SH-SY5Y (cell line): ENCODE results near the gene DRC1.

ENCODE experiments used
- GATA2 ChIP-seq: IDR thresholded peaks from 2 replicates; pipeline ENCODE4 v1.6.1; 2011; ENCODE audit warnings: mild to moderate bottlenecking, low read depth, low read length
- GATA3 ChIP-seq: IDR thresholded peaks from 2 replicates; pipeline ENCODE4 v1.6.1; 2011; ENCODE audit warnings: low read depth, mild to moderate bottlenecking, low read length, moderate library complexity

The DRC1 gene

GRCh38 chr2:26472821-26473655 is 71.3 kb downstream of the DRC1 start:
- TF ChIP-seq GATA3, result no peak
- TF ChIP-seq GATA2, result no peak

GRCh38 chr2:26473796-26474195 is 72.1 kb downstream of the DRC1 start:
- TF ChIP-seq GATA2 (no peak), GATA3 (no peak)

- TF ChIP-seq GATA2, result no peak
- TF ChIP-seq GATA3, result no peak
These were observed 72.6 kb downstream of the DRC1 start for GRCh38 chr2:26474261-26474785.

- TF ChIP-seq GATA3, result no peak
These were observed 73.3 kb downstream of the DRC1 start for GRCh38 chr2:26475037-26475436.

- TF ChIP-seq GATA2, result no peak
- no peak for TF ChIP-seq GATA3
These were observed 74.2 kb downstream of the DRC1 start for GRCh38 chr2:26475832-26476501.

GRCh38 chr2:26477126-26477910 is 75.6 kb downstream of the DRC1 start:
- no peak for TF ChIP-seq GATA3
- no peak for TF ChIP-seq GATA2

- no peak for TF ChIP-seq GATA3
- TF ChIP-seq GATA2, result no peak
These were observed 76.2 kb downstream of the DRC1 start, which contains the start of gene OTOF for GRCh38 chr2:26477911-26478253. OTOF (minus strand) TSS chr2:26478124.

- TF ChIP-seq GATA3 (no peak), GATA2 (no peak)
These were observed 76.6 kb downstream of the DRC1 start for GRCh38 chr2:26478366-26478765.

GRCh38 chr2:26479131-26479788 is 77.5 kb downstream of the DRC1 start:
- TF ChIP-seq GATA2 (no peak), GATA3 (no peak)

GRCh38 chr2:26479789-26480565 is 78.3 kb downstream of the DRC1 start:
- TF ChIP-seq GATA3, result no peak
- no peak for TF ChIP-seq GATA2

- TF ChIP-seq GATA2 (no peak), GATA3 (no peak)
These were observed 79.1 kb downstream of the DRC1 start for GRCh38 chr2:26480566-26481423.

GRCh38 chr2:26481706-26482105 is 80.0 kb downstream of the DRC1 start:
- TF ChIP-seq GATA2 (peak; percentile 67; the same call in 1 of the 2 replicates), GATA3 (no peak)

- TF ChIP-seq GATA2 (no peak), GATA3 (no peak)
These were observed 80.7 kb downstream of the DRC1 start for GRCh38 chr2:26482211-26483026.
